PC-9 (cell line): ENCODE data around the gene MDM4. TPM values are rescaled to one million over a fixed set of nuclear protein-coding genes. Genes with fewer than 3 reads are reported as not detected.

Experiments used
- BruUV-seq: library from RNA; stranded (reverse); fragments of 400-500 nt; replicated peaks from 2 replicates; lab custom pipeline; 2021; lab: Mats Ljungman, UMichigan
- CTCF ChIA-PET: fragments of 300-600 bp; sonication (Branson Sonifier 250); formaldehyde crosslinking; loops from one replicate; lab custom pipeline; 2022; ENCODE audit warnings: antibody characterized with exemption; lab: Charles Lee
- POLR2A ChIA-PET: fragments of 300-600 bp; sonication (Branson Sonifier 250); formaldehyde crosslinking; loops from one replicate; lab custom pipeline; 2022; ENCODE audit warnings: antibody characterized with exemption; ENCODE audit not compliant: unreplicated experiment; lab: Charles Lee
- DNase-seq, 2 experiments: peaks; one replicate each; pipeline versions ENCODE4 v3.0.0 to v3.0.0-alpha.2; 2015 to 2022; ENCODE audit warnings: mixed read lengths in 1 of 2
- H2AFZ ChIP-seq: fragments of 200-600 bp; sonication (generic); 2 replicates; pipeline ENCODE4 v1.8.1; 2017; ENCODE audit warnings: antibody characterized with exemption
- H3F3A ChIP-seq: fragments of 200-600 bp; sonication (generic); 2 replicates; pipeline ENCODE4 v1.8.1; 2017; ENCODE audit warnings: antibody characterized with exemption, mild to moderate bottlenecking, low read depth; ENCODE audit not compliant: insufficient read depth
- H3K27ac ChIP-seq: fragments of 200-600 bp; sonication (generic); 2 replicates; pipeline ENCODE4 v1.6.1; 2016; ENCODE audit warnings: mixed run types
- H3K27me3 ChIP-seq: fragments of 200-600 bp; sonication (generic); 2 replicates; pipeline ENCODE4 v1.6.1; 2016; ENCODE audit warnings: low read depth, mixed run types; ENCODE audit not compliant: insufficient read depth
- H3K36me3 ChIP-seq: fragments of 200-600 bp; sonication (generic); 2 replicates; pipeline ENCODE4 v1.6.1; 2016; ENCODE audit warnings: low read depth, mixed run types
- H3K4me1 ChIP-seq: fragments of 200-600 bp; sonication (generic); replicated peaks from 2 replicates; pipeline ENCODE4 v1.6.1; 2016; ENCODE audit warnings: mixed run types; ENCODE audit not compliant: insufficient read depth
- H3K4me2 ChIP-seq: fragments of 200-600 bp; sonication (generic); 2 replicates; pipeline ENCODE4 v1.6.1; 2017; ENCODE audit warnings: mixed run types
- H3K4me3 ChIP-seq: fragments of 200-600 bp; sonication (generic); 2 replicates; pipeline ENCODE4 v1.6.1; 2016; ENCODE audit warnings: mixed run types
- H3K79me2 ChIP-seq: fragments of 200-600 bp; sonication (generic); 2 replicates; pipeline ENCODE4 v1.6.1; 2017; ENCODE audit warnings: low read depth, mixed run types
- H3K9me2 ChIP-seq: fragments of 200-600 bp; sonication (generic); 2 replicates; pipeline ENCODE4 v1.8.1; 2017; ENCODE audit warnings: mild to moderate bottlenecking; ENCODE audit not compliant: insufficient read depth
- H3K9me3 ChIP-seq: fragments of 200-600 bp; sonication (generic); 2 replicates; pipeline ENCODE4 v1.8.1; 2016; ENCODE audit warnings: low read depth; ENCODE audit not compliant: insufficient read depth
- H4K20me1 ChIP-seq: fragments of 200-600 bp; sonication (generic); 2 replicates; pipeline ENCODE4 v1.8.1; 2017; ENCODE audit not compliant: insufficient read depth
- EZH2 ChIP-seq: fragments of 200-600 bp; sonication (generic); IDR thresholded peaks from 2 replicates; pipeline ENCODE4 v1.8.0; 2017; ENCODE audit warnings: antibody characterized with exemption, low read depth
- intact Hi-C: fragments of 100-400 bp; cut with micrococcal nuclease; formaldehyde crosslinking; loops from one replicate; pipeline ENCODE4 v1.10.0; 2022; ENCODE audit not compliant: unreplicated experiment
- total RNA-seq: library from RNA; stranded (reverse); gene quantifications from 2 replicates; pipeline ENCODE4 v1.2.3, GENCODE V29; 2021
- TF ChIP-seq, protein P1 (sequence below): fragments of 200-600 bp; sonication (generic); conservative IDR thresholded peaks from 2 replicates; pipeline ENCODE4 v1.6.1; 2017; ENCODE audit warnings: mixed run types, antibody characterized with exemption, mild to moderate bottlenecking, moderate library complexity

Gene MDM4
- total RNA-seq, 1 experiment from 2014 or later = 69.2 TPM

- H3K4me1 ChIP-seq = peaks cover 29% of the 10 kb centered on the region
- H3K27me3 ChIP-seq = no peaks in the 10 kb centered on the region
- no TSS peak for BruUV-seq
- H3K4me2 ChIP-seq = no peak overlapping the region
- H4K20me1 ChIP-seq = no peaks in the 10 kb centered on the region
- TF ChIP-seq, protein P1, sequence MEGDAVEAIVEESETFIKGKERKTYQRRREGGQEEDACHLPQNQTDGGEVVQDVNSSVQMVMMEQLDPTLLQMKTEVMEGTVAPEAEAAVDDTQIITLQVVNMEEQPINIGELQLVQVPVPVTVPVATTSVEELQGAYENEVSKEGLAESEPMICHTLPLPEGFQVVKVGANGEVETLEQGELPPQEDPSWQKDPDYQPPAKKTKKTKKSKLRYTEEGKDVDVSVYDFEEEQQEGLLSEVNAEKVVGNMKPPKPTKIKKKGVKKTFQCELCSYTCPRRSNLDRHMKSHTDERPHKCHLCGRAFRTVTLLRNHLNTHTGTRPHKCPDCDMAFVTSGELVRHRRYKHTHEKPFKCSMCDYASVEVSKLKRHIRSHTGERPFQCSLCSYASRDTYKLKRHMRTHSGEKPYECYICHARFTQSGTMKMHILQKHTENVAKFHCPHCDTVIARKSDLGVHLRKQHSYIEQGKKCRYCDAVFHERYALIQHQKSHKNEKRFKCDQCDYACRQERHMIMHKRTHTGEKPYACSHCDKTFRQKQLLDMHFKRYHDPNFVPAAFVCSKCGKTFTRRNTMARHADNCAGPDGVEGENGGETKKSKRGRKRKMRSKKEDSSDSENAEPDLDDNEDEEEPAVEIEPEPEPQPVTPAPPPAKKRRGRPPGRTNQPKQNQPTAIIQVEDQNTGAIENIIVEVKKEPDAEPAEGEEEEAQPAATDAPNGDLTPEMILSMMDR = no peak
- TF ChIP-seq EZH2 = no peak
- peaks cover 26% of the 10 kb centered on the region for H3F3A ChIP-seq
- CTCF ChIA-PET = no interaction called here
- intact Hi-C loops = loop anchor here (2.0 kb wide), 2 partner anchors 53 to 287 kb away; no protein-coding TSS in a partner anchor
- no peak overlapping the region for H3K27ac ChIP-seq
- no peak overlapping the region for H2AFZ ChIP-seq
- POLR2A ChIA-PET = no interaction called here
- no peaks in the 10 kb centered on the region for H3K9me2 ChIP-seq
- H3K79me2 ChIP-seq = no peaks in the 10 kb centered on the region
- no peak overlapping the region for H3K4me3 ChIP-seq
- DNase-seq = no peak
- no peaks in the 10 kb centered on the region for H3K9me3 ChIP-seq
- no peaks in the 10 kb centered on the region for H3K36me3 ChIP-seq
Observed at GRCh38 chr1:204502241-204502640, 14.0 kb upstream of the MDM4 start.

DNA sequence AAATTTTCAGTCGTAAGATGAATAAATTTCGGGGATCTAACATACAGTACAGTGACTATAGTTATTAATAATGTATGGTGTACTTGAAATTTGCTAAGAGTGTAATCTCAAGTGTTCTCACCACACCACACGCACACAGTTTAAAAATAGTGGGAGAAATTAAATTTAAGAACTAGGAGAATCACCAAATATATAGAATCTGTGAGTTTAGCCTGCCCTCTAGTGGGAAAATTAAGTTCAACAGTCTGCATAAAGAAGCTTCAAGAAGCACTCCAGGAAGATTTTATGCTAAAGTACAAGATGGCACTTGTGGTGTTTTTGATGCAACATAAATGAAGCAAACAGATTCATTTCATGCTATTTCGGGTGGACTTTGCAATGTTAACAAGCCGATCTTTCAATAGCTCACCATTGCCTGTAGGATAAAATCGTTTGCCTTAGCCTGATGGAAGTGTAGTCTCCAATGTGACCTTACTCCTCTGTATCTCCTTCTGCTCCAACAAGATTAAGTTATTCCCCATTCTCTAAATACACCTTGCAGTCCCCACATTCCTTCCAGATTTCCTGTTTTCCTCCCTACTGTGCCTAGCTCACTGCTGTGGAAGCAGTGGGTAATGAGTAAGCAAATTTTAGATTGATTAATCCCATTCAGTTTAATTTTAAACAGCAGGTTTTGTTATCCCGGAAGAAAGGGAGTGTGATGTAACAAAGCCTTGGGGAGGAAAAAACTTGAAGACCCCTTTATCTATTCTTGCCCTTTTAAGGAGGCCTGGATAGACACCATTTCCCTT, 12.9 kb upstream of the MDM4 start:
- CTCF ChIA-PET = interaction anchor here (0.6 to 1.0 kb wide), 10 partner anchors 13 to 289 kb away, joined by 3 to 11 read pairs (median 4); partner anchors contain the start of genes GOLT1A and MDM4
- Histone ChIP-seq H3K4me1 (peaks cover 29% of the 10 kb centered on the region), H3K4me2 (0 out of 2 replicates have a peak overlapping the region, but pooled peaks have one; percentile 6)

GRCh38 chr1:204503913-204504519, 12.2 kb upstream of the MDM4 start:
- no peaks in the 10 kb centered on the region for H3K9me3 ChIP-seq
- no peak overlapping the region for H2AFZ ChIP-seq
- H3K4me1 ChIP-seq = peaks cover 35% of the 10 kb centered on the region
- H3K27me3 ChIP-seq = no peaks in the 10 kb centered on the region
- H3K27ac ChIP-seq = no peak overlapping the region
- H3F3A ChIP-seq = peaks cover 44% of the 10 kb centered on the region
- H4K20me1 ChIP-seq = no peaks in the 10 kb centered on the region
- DNase-seq = no peak
- no peaks in the 10 kb centered on the region for H3K9me2 ChIP-seq
- H3K4me2 ChIP-seq = no peak overlapping the region
- intact Hi-C loops = loop anchor here (1.0 to 2.0 kb wide), 3 partner anchors 55 to 289 kb away; no protein-coding TSS in a partner anchor
- no peak overlapping the region for H3K4me3 ChIP-seq
- BruUV-seq = no TSS peak
- ChIA-PET POLR2A (interaction anchor here (0.6 kb wide), 1 partner anchor 17 kb away, joined by 6 read pairs; no protein-coding TSS in a partner anchor), CTCF (interaction anchor here (0.6 to 0.7 kb wide), 2 partner anchors 51 to 71 kb away, joined by 4 to 11 read pairs; no protein-coding TSS in a partner anchor)
- TF ChIP-seq, protein P1 = no peak
- TF ChIP-seq EZH2 = no peak
- no peaks in the 10 kb centered on the region for H3K36me3 ChIP-seq
- no peaks in the 10 kb centered on the region for H3K79me2 ChIP-seq

More for the DNA sequence above, 12.9 kb upstream of the MDM4 start:
- H3K27me3 ChIP-seq = no peaks in the 10 kb centered on the region
- H3K27ac ChIP-seq = no peak overlapping the region
- H3K4me3 ChIP-seq = no peak overlapping the region
- H3F3A ChIP-seq = peaks cover 37% of the 10 kb centered on the region
- no TSS peak for BruUV-seq
- TF ChIP-seq, protein P1 = peak; percentile 92
- TF ChIP-seq EZH2 = no peak
- H3K36me3 ChIP-seq = no peaks in the 10 kb centered on the region
- no peak overlapping the region for H2AFZ ChIP-seq
- H3K9me3 ChIP-seq = no peaks in the 10 kb centered on the region
- no peaks in the 10 kb centered on the region for H3K9me2 ChIP-seq
- intact Hi-C loops = loop anchor here (1.0 to 2.0 kb wide), 3 partner anchors 55 to 289 kb away; no protein-coding TSS in a partner anchor
- H4K20me1 ChIP-seq = no peaks in the 10 kb centered on the region
- H3K79me2 ChIP-seq = no peaks in the 10 kb centered on the region
- DNase-seq = peak in 1 of 2 experiments; percentile 68
- POLR2A ChIA-PET = interaction anchor here (0.7 kb wide), 3 partner anchors 55 to 339 kb away, joined by 3 to 7 read pairs (median 6); no protein-coding TSS in a partner anchor
